HCEC 1CT (cell line): ENCODE data around the gene C16orf95.
"Not testable (repeated sequence)": the region's sequence is repeated elsewhere in the genome, so short reads cannot be mapped to it uniquely, and the experiment has no call there.

Experiments
- DNase-seq: peaks from one replicate; pipeline ENCODE4 v3.0.0-alpha.2; 2017

Gene C16orf95, protein sequence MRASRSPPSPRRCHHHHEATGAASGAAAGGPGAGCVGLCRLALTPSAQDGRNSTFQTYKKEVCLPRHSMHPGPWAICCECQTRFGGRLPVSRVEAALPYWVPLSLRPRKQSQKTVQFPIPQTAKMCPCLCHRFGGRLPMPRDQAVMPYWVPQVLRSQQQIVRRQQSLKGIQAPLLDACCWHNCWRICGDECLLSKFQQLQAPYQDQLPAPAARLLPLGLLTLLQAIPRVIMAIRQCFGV

DNA sequence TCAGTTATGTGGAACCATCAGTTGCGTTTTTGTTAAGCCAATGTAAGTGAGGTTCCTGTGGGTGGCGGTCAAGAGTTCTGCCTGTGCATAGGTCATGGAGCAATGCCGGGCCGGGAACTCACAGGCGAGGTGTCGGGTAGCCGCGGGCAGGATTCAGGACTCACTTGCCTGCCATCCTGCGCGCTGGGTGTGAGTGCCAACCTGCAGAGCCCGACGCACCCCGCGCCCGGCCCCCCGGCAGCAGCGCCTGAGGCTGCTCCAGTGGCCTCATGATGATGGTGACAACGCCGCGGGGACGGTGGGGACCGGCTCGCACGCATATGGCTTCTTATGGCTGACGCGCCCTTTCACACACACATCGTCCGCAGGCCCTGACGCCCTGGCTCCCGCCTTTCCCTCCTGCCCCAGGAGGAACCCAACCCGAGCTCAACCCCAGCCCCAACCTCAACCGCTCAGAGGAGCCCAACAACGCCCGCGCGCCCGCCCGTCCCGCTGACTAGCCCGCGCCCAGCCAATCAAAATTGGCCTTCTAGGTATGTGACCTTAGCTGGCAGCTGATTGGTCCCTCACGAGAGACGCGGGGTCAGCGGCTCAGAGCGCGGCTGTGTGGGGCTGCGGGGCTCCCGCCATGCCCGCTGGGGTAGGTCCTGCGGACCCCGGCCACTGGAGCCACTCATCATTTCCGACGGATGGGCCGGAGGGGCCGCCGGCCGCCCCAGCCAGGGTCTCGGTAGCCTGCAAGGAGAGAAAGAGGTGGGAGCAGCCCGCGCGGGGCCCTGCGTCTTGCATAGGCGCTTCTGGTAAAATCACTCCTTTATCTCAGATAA, at the start of gene C16orf95:
TSS of gene C16orf95 (minus strand) at position 470 of the 827 bp plus-strand sequence. CDS start at position 320, 150 bp downstream.
- peak; percentile 90 for DNase-seq

DNA sequence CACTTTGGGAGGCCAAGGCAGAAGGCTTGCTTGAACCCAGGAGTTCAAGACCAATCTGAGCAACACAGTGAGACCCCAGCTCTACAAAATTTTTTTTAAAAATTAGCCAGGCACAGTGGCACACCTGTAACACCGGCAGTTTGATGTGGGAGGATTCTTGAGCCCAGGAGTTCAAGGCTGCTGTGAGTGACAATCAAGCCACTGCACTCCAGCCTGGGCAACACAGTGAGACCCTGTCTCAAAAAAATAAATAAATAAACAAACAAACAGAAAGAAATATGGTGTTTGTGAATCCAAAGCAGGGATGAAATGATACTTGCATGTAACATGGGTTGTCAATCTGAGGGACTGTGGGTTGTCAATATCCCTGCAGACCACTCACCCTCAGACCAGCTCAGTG, 49.7 kb upstream of the C16orf95 start:
- no peak for DNase-seq

DNA sequence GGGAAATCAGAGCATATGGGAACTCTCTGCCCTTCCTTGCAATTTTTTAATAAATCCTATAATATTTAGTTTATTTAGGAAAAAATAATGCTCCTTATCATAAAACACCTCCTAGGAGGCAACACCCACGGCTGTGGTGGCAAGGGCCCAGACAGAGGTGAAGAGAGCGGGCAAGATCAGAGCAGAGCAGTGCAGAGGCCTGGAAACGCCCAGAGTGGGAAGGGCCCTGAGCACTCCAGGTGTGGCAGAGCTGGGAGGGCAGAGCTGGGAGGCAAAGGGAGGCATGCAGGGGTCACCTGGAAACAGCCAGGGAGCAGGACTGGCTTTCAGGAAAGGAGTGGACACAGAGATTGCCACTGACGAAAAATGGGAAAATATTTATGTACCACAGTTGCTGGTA, 49.1 kb upstream of the C16orf95 start:
- DNase-seq = no peak

DNA sequence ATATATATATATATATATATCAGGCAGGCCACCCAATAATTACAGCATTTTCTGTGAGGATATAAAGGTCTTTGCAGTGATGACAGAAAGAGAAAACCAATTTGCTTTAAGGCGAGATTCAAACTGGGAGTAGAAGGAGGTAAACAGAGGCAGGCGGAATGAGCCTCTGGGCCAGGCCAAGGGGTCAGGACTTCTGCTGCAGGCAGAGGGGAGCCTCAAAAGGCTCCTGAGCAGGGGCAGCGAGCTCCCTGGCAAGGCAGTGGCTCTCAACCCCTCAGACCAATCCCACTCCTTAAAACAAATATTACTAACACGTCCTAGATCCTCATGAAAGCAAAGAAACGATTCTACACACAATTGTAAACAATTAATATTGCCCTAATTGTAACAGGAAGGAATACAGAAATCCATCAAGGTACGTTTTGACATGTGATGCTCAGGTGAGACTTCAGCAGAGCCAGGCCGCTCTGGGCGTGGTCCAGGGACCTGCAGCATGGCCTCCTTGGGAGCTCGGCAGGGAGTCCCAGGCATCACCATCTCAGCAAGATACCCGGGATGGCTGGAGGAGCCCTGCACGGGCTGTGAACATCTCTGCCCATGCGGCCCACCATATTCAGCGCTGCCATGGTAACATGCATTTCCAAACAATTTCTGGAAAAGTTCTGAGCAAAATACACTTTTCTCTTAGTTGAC, 48.0 kb upstream of the C16orf95 start:
- DNase-seq = no peak

DNA sequence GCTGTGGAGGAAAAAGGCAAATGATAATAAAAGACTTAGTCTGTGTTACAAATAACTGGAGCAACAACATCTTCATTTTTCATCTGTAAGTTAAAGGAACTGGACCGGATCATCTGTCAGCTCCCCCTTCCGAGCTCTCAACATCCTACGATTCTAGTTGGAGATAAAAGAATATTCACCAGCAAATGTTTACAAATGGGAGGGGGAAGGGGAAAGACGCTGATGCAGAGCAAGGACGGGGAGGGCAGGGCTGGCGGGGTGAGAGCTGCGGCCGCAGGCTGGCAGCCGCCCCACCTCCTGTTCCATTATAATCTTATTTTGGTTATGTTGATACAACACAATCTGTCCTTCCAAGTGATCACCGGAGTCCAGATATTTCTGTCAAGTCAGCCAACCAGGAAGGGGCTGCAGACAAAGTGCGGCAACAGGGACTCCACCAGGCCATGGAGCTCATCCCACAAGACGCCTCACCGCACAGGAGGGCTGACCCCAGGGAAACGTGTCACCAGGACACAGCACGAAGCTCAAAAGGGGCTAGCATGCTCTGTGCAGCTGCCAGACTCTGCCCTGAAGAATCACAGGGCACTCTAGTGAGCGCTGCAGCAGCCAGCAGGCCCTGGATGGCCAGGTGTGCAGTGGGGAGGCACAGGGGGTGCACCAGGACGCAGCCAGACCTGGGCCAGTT, 46.7 kb upstream of the C16orf95 start:
- no peak for DNase-seq

DNA sequence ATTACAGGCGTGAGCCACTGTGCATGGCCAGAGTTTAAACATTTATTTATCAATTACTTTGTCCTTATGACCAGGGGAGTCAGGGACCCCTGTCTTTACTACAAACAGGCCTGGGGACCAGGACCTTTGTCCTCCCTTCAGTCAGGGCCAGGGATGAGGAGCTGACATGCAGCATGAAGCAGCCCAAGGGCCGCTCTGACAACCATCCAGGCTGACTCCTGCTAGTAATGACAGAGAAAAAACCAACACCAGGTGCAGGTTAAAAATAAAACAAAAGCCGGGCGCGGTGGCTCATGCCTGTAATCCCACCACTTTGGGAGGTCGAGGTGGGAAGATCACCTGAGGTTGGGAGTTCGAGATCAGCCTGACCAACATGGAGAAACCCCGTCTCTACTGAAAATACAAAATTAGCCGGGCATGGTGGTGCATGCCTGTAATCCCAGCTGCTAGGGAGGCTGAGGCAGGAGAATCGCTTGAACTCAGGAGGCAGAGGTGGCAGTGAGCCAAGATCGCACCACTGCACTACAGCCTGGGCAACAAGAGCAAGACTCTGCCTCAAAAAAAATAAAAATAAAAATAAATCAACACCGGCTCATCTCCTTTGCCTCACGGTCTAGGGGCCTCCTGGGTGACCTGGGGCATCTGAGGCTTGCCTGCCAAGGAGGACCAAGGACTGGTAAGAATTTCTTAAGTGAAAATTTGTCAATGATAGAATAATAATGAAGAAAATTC, 45.8 kb upstream of the C16orf95 start:
- not testable (repeated sequence) for DNase-seq

DNA sequence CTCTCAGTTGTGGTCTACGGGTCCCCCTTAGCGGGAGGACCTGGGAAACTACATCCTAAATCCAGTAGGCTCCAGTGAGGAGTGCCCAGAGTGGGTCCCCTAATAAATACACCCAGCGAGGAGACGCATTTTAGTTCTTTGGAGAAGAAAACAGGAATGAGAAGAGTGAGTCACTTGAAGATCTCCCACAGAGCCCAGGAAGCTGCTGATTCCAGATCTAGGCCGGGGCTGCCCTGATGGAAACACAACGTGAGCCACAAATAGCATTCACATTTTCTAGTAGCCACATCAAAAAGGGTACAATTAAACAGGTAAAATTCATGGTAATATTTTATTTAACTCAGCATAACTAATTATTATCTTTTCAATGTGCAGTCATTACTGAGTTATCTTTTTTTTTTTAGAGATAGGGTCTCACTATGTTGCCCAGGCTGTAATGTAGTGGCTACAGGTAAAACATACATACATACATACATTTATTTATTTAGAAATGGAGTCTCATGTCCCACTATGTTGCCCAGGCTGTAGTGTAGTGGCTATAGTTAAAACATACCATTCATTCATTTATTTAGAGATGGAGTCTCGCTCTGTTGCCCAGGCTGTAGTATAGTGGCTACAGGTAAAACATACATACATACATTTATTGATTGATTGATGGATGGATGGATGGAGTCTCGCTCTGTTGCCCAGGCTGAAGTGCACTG, 44.9 kb upstream of the C16orf95 start:
- no peak for DNase-seq

DNA sequence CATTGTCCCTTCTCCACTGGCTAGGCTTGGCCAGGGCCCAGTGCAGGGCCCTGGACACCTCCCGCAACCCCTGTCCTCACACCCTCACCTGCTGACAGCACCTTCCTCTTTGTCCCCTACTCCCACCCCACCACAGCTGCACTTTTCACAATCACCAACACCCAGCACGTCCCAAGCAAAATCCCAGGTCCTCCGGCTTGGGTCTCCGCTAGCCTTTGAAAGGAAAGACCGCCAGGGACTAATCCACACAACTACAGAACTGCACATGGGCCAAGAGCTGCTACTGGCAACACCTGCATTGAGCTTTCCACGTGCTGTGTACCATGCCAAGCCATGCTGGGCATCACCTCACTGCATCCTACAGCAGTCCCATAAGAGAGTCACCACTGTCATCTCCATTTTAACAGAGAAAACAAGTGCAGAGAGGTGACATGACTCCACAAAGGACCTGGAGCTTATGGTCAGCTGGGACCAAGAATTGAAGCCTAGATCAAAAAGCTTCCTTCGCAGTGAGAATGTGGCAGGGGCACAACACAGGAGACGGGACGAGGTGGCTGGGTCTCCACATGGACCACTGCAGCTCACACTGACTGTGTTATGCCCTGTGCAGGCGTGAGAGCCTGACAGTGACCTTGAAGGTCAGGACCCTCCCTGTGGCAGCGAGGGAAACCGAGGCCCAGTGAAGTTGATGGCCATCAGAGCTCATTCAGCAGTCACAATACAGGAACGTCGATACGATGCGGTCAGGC, 43.8 kb upstream of the C16orf95 start:
- no peak for DNase-seq

DNA sequence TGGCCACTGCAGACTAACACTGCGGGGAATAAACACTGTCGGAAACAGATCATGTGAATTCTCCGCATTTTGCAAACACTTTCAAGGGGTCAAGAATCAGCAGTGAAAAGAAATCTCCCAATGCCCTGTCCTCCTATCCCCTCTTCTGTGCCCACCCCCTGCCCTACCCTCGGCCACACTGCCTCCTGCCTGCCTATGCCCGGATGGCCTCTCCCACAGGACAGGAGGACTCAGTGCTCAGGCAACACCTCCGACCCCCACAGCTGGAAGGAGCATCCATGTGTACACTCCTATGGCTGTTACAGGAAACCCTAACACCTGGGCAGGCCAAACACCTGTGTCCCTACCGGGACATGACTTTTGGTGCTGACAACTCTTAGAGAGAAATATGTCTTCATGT, 41.9 kb upstream of the C16orf95 start:
- DNase-seq = no peak

DNA sequence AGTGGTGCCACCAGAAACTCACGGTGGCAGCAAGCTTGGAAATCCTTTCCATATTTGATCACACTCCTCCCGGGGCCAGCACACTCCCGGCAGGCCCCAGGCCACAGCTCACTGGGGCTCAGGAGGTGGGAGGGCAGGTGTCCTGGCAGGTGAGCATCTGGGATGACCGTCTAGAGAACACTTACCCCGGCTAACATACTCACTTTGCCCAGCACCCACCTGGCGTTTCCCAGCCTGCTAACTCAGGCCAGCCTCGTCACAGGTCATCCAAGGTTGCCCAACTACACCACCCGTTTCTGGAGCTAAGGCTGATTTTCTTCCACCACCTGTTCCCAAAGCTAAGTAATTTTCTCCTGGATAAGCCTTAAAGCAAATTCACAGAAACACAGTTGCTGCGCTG, 41.5 kb upstream of the C16orf95 start:
- DNase-seq = no peak

DNA sequence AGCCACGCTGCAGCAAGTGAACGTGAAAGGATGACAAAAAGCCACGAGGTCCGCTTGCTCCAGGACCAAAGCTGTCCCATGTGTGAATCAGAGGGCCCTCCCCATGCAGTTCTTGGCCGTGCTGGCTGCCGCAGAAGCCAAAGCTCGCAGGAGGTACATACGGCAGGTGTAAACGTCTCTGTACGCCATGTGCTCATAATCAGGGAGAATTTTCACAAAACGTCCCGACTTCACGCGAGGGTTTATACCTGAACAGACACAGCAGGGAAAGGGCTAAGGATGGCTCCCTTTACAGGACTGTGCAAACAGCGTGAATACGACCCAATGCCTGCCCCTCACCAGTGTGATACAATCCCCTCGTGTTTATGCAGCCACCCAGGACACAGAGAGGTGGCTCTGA, 41.1 kb upstream of the C16orf95 start:
- no peak for DNase-seq

DNA sequence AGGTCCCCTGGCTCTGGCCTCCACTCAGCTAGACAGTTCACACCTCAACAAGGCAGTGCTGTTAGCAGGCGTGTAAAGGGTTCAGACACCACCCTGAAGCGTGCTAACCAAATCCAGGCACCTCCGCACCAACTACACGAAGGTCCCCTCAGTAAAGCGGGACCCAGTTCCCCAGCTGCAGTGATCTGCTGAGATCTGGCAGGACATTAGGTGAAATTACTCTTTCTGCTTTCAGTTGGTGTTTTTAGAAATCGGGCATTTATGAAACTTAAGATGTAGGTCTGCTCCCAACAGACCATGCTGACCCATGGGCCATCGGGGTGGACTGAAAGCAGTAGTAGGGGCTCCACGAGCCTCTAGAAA, 39.3 kb upstream of the C16orf95 start:
- no peak for DNase-seq

DNA sequence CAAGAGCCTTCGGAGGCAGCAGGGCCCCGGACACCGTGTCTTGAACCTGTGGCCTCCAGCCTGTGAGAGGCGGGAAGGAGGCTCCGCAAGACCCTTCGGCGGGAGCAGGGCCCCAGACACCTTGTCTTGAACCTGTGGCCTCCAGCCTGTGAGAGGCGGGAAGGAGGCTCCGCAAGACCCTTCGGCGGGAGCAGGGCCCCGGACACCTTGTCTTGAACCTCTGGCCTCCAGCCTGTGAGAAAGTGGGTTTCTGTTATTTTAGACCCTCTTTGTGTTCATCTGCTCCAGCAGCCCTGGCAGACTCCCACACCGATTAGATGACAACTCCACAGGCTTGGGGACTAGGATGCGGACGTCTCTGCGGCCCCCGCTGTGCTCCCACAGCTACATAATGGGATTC, 36.4 kb upstream of the C16orf95 start:
- DNase-seq = no peak

DNA sequence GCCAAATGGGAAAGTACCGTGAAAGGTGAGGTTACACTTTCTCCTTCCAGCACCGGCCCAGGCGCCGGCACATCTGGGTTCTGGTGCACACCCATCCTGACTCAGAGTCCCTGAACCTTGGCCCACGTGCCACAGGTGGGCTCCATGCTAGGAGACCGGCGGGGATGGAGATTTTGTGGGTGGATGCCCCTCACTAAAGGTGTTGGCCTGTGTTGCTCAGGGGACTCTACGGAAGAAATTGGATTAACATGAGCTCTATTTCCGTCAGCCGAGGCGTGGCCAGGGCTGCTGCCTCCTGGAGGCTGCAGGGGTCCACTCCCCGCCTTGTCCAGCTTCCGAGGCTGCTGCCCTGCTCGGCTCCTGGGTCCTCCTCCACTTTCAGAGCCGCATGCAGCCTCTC, 35.6 kb upstream of the C16orf95 start:
- DNase-seq = no peak

DNA sequence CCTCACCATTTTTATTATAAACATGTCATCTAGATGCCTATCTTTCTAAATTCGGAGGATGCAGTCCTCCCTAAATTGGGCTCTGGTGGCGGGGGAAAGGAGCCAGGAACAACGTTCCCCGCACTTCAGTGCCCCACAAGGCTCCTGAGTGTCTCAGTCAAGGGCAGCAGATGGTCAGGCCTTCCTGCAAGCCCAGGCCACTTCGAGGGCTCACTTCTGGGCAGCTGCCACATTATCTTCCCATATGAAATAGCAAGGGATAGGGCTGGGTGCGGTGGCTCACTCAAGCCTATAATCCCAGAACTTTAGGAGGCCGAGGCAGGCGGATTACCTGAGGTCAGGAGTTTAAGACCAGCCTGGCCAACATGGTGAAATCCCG, 34.1 kb upstream of the C16orf95 start:
- no peak for DNase-seq

DNA sequence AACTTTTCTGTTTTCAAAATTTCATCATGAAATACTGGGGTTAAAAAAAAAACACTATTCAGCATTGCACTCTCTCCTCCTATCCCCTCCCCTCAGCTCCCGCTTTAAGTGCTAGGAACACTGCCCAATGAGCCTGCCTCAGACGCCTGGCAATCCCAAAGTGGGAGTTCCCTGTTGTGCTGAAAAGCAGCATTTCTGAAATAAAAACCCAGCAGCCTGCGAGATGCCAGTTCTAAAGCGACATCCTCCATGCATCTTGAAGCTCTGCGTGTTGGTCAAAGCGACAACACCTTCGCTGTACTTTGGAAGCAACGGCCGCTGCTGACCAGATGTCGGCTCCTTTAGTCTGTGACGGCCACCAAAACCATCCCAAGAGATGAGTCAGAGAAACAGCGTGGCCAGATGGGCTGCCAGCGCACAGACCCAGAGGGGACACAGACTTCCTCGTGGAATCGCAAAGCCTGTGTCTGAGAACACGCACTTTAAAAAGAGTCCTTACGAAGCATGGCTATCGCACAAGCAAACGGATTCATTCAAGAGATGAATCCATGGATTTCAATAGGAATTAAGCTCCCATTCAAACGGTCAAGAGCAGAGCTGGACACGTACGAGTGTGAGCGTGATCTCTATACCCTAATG, 33.6 kb upstream of the C16orf95 start:
- DNase-seq = no peak

DNA sequence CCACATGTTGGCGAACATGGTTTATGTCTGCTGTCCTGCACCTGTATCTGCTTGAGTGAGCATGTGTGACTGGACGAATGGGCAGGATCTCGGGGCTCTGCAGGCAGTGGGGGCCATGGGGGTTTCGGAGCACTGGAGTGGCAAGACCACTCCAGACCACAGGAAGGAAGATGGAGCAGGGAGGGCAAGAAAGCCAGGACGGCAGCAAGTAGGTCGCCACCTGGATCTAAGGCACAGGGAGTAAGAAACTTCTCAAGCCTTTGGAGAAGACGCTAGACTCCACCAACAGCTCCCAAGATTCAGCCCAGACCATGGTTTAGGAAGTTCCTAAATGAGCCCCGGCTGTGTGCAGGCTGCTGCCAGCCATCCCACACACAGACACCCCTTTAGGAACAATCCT, 32.8 kb upstream of the C16orf95 start:
- DNase-seq = no peak

DNA sequence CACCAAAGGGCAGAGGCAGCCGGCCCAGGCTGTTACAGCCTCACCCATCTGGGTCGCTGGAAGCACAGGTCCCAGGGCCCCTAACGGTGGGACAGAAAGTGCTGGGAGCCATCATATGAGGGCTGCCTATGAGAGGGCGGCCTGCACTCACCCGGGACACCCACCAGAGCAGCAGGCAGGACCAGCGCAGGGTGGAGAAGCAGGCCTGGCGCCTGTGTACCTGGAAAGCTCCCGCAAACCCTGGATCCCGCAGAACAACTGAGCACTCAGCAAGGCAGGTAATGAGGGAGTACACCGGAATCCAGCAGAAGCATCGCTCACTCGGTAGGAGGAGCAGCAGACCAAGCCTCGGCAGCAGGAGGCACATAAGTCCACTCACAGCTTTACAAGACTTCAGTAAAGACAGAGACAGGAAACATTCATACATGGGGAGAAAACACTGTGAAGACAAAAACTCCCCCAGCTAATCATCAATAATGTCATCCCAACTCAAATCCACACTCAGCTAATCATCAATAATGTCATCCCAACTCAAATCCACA, 31.5 kb upstream of the C16orf95 start:
- no peak for DNase-seq

DNA sequence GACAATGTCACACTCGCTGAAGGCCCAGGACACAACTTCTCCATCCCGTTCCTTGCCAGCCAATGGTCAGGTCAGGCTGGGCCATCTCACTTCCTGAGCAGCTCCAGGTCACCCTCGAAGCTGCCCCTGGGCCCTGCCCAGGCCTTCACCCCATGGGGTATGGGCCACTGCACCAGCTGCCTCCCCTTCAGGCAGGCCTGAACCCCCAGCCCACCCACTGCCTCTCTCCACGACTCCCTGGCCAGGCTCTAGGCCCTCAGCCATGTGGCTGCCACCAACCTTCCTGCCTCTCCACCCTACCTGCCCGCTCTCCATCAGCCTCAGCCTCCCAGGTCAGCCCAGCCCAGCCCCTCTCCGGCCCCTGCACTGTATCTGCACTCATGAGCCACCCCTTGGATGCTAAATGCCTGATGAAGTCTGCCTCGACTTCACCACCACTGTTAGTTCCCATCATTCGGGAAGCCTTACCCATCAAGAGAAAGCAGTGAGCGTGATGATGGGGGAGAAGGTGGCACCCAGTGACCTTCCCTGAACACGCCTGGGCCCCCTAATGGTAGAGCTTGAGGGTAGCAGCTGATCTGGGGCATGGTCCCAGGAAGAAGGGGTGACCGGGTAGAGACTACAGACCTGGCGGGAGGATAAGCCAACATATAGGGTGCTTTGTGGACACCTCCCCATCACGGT, 30.9 kb upstream of the C16orf95 start:
- DNase-seq = no peak

DNA sequence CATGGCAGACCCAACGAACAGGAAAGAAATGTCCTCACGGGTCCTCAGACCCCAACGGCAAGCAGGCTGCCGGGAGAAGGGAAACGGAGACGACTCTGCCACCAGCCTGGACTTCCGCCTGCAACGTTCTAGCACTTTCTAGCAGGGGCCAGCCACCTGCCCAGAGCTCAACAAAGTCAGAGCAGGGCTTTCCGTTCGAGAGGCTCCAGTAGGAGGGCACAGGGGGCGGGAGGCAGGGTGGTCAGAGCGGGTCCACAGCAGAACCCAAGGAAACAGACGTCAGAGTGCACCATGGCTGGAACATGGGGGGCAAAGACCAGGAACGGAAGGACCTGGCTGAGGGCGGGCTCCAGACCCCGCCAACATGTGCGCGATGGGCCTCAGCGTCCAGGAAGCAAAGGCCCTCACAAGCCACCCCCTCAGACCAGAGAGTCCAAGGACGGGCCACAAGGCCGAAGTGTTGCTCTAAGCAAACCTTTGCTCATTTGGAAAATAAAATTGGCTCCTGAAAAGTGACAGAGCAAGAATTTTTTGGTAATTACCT, 29.4 kb upstream of the C16orf95 start:
- no peak for DNase-seq
